Ectodermal cell (in vitro differentiated cells): Measurements from ENCODE around the gene RBM20.

Experiments used
- H3K27ac ChIP-seq: 2 replicates; pipeline ENCODE4 v1.7.0; 2013; ENCODE audit warnings: mild to moderate bottlenecking, low read depth, low read length; ENCODE audit not compliant: insufficient read depth, poor library complexity, severe bottlenecking
- H3K27me3 ChIP-seq: 2 replicates; pipeline ENCODE4 v1.7.0; 2013; ENCODE audit warnings: mild to moderate bottlenecking, low read length; ENCODE audit not compliant: insufficient read depth, control insufficient read depth, poor library complexity, severe bottlenecking
- H3K36me3 ChIP-seq: one replicate; pipeline ENCODE4 v1.7.0; 2013; ENCODE audit warnings: low read length; ENCODE audit not compliant: control insufficient read depth, insufficient read depth
- H3K4me1 ChIP-seq: one replicate; pipeline ENCODE4 v1.7.0; 2013; ENCODE audit warnings: low read length; ENCODE audit not compliant: control insufficient read depth, insufficient read depth
- H3K4me3 ChIP-seq: 2 replicates; pipeline ENCODE4 v1.7.0; 2013; ENCODE audit warnings: low read depth, low read length, control low read depth; ENCODE audit not compliant: insufficient read depth
- H3K9me3 ChIP-seq: 2 replicates; pipeline ENCODE4 v1.7.0; 2013; ENCODE audit warnings: mild to moderate bottlenecking, low read length, moderate library complexity; ENCODE audit not compliant: control insufficient read depth
- WGBS, 2 experiments: methylation state at CpG; one replicate each; pipeline ENCODE4 v1.1.7; 2013; ENCODE audit warnings: missing lambda C conversion rate in 2 of 2; 5-methylcytosine and 5-hydroxymethylcytosine counted together

RBM20 gene

GRCh38 chr10:110827875-110828274 is 183.7 kb downstream of the RBM20 start:
- Histone ChIP-seq H3K27ac (no peak overlapping the region), H3K4me1 (peaks cover 35% of the 10 kb centered on the region), H3K9me3 (no peaks in the 10 kb centered on the region), H3K4me3 (no peak overlapping the region), H3K27me3 (no peaks in the 10 kb centered on the region), H3K36me3 (no peaks in the 10 kb centered on the region)
- 88 to 92% methylated on average over 8 of the region's 8 CpGs for WGBS, 2 experiments

GRCh38 chr10:110828525-110828924 is 184.4 kb downstream of the RBM20 start:
- Histone ChIP-seq H3K27me3 (no peaks in the 10 kb centered on the region), H3K4me3 (no peak overlapping the region), H3K9me3 (no peaks in the 10 kb centered on the region), H3K4me1 (peaks cover 31% of the 10 kb centered on the region), H3K27ac (no peak overlapping the region), H3K36me3 (no peaks in the 10 kb centered on the region)
- 45 to 74% methylated on average over 2 of the region's 2 CpGs for WGBS, 2 experiments

GRCh38 chr10:110829721-110830410 is 185.7 kb downstream of the RBM20 start:
- no peaks in the 10 kb centered on the region for H3K36me3 ChIP-seq
- 87 to 89% methylated on average over 11 of the region's 11 CpGs for WGBS, 2 experiments
- H3K4me3 ChIP-seq = no peak overlapping the region

GRCh38 chr10:110833234-110833940 is 189.3 kb downstream of the RBM20 start:
- Histone ChIP-seq H3K9me3 (no peaks in the 10 kb centered on the region), H3K4me3 (no peak overlapping the region), H3K4me1 (peaks cover 33% of the 10 kb centered on the region), H3K27me3 (no peaks in the 10 kb centered on the region), H3K27ac (no peak overlapping the region), H3K36me3 (no peaks in the 10 kb centered on the region)
- WGBS, 2 experiments = 79 to 80% methylated on average over 10 to 11 of the region's 13 CpGs

More at GRCh38 chr10:110829721-110830410, 185.7 kb downstream of the RBM20 start:
- Histone ChIP-seq H3K9me3 (no peaks in the 10 kb centered on the region), H3K27me3 (no peaks in the 10 kb centered on the region), H3K27ac (no peak overlapping the region), H3K4me1 (peaks cover 25% of the 10 kb centered on the region)

- Histone ChIP-seq H3K9me3 (no peaks in the 10 kb centered on the region), H3K27ac (no peak overlapping the region)
These were observed 189.9 kb downstream of the RBM20 start for GRCh38 chr10:110833941-110834628.

GRCh38 chr10:110834629-110835301 is 190.6 kb downstream of the RBM20 start:
- Histone ChIP-seq H3K27ac (no peak overlapping the region), H3K9me3 (no peaks in the 10 kb centered on the region), H3K36me3 (no peaks in the 10 kb centered on the region), H3K4me3 (no peak overlapping the region), H3K4me1 (peaks cover 22% of the 10 kb centered on the region), H3K27me3 (no peaks in the 10 kb centered on the region)
- 60 to 66% methylated on average over 6 of the region's 6 CpGs for WGBS, 2 experiments

More at GRCh38 chr10:110833941-110834628, 189.9 kb downstream of the RBM20 start:
- 92 to 93% methylated on average over 14 of the region's 14 CpGs for WGBS, 2 experiments
- H3K27me3 ChIP-seq = no peaks in the 10 kb centered on the region
- peaks cover 29% of the 10 kb centered on the region for H3K4me1 ChIP-seq
- H3K36me3 ChIP-seq = no peaks in the 10 kb centered on the region
- no peak overlapping the region for H3K4me3 ChIP-seq

- H3K27ac ChIP-seq = no peak overlapping the region
- H3K4me3 ChIP-seq = no peak overlapping the region
- H3K27me3 ChIP-seq = no peaks in the 10 kb centered on the region
- no peaks in the 10 kb centered on the region for H3K9me3 ChIP-seq
- 86 to 88% methylated on average over 7 of the region's 7 CpGs for WGBS, 2 experiments
- H3K4me1 ChIP-seq = peaks cover 20% of the 10 kb centered on the region
- H3K36me3 ChIP-seq = no peaks in the 10 kb centered on the region
These were observed 191.7 kb downstream of the RBM20 start for GRCh38 chr10:110835841-110836240.

- Histone ChIP-seq H3K27ac (no peak overlapping the region), H3K4me1 (peaks cover 20% of the 10 kb centered on the region), H3K4me3 (no peak overlapping the region), H3K9me3 (no peaks in the 10 kb centered on the region), H3K27me3 (no peaks in the 10 kb centered on the region), H3K36me3 (no peaks in the 10 kb centered on the region)
- WGBS, 2 experiments = 90 to 93% methylated on average over 3 of the region's 3 CpGs
These were observed 192.6 kb downstream of the RBM20 start for GRCh38 chr10:110836706-110837105.

GRCh38 chr10:110837418-110838171 is 193.5 kb downstream of the RBM20 start:
- Histone ChIP-seq H3K36me3 (no peaks in the 10 kb centered on the region), H3K27me3 (no peaks in the 10 kb centered on the region), H3K4me1 (peaks cover 20% of the 10 kb centered on the region), H3K27ac (no peak overlapping the region), H3K4me3 (no peak overlapping the region), H3K9me3 (no peaks in the 10 kb centered on the region)
- WGBS, 2 experiments = 89 to 97% methylated on average over 2 of the region's 2 CpGs
